GM15510 (cell line): Measurements from ENCODE around the gene TNNT3.

Source experiments
- POLR2A ChIP-seq: IDR thresholded peaks from 3 replicates; pipeline ENCODE4 v1.6.1; 2011; ENCODE audit warnings: borderline replicate concordance; ENCODE audit not compliant: insufficient read length; ENCODE audit errors: extremely low read depth

The TNNT3 gene

DNA sequence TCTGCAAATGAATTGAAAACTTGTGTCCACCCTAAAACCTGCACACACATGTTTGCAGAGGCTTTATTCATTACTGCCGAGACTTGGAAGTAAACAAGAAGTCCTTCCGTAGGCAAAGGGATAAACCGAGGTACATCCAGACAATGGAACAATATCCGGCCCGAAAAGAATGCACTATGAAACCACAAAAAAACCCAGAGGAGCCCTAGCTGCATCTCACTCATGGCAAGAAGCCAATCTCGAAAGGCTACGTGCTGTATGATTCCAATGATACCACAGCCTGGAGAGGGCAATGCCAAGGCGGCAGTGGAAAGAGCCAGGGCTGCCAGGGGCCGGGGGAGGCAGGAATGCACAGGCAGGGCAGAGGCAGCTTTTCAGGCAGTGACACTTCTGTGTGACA is 24.5 kb downstream of the TNNT3 start:
- no peak for TF ChIP-seq POLR2A

DNA sequence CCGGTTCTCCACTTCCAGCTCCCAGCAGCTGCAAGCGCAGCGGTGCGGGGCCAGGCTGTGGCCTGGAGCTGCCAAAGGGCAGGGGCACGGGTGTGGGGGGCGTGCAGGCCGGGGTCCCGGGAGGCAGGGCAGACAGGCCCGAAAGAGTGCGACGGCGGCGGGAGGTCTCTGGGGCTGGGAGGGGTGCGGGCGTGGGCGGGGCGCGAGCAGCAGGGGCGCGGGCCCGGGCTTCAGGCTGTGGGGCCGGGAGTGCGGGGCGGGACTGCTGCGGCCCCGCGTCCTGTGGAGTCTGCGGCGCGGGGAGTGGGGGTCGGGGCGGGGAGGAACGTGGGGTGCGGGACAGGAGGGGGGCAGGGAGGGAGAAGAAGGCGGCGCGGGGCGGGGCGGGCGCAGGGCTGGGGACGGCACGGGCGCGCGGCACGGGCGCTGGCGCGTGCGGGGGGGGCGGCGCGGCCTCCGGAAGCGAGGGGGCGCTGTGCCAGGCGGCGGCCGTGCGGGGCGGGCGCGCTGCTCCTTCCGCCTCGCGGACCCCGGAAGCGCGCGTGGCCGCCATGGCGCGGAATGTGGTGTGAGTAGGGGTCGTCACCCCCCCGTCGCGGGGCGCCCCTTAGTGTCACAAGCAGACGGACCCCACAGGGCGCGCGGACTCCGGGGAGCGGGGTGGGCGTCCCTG is 27.4 kb downstream of the TNNT3 start, which contains the start of gene MRPL23:
Gene MRPL23 (plus strand): TSS at position 521 of the 673 bp plus-strand sequence. CDS start 31 bp downstream, at position 552.
- no peak for TF ChIP-seq POLR2A

DNA sequence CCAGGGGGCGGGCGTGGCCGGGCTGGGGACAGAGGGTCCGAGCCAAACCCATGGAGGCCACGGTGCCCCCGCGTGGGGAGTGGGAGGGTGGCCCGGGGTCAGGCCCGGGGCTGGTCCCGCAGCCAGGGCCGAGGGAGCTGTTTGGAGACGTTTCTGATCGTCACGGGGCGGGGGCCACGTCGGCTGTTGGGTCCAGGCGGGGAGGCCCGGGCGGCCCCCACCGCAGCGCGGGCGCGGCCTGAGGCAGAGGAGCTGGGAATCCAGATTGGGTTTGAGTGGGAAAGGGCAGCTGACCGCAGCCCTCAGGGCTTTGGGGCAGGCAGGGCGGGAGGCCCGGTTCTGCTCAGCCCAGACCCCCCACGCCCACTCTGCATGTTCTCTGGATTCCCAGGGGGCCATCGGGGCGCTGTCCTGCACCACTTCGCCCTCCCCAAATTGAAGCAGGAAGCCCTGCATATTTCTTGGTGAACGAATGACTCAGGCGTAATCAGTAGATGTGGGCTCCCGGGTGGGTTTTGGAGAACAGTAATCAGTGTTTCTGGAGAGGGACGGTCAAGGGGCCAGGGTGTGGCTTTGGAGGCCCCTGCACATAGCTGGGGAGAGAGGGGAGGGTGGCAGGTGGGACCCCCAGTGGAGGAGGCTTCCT is 28.2 kb downstream of the TNNT3 start:
- TF ChIP-seq POLR2A: no peak

DNA sequence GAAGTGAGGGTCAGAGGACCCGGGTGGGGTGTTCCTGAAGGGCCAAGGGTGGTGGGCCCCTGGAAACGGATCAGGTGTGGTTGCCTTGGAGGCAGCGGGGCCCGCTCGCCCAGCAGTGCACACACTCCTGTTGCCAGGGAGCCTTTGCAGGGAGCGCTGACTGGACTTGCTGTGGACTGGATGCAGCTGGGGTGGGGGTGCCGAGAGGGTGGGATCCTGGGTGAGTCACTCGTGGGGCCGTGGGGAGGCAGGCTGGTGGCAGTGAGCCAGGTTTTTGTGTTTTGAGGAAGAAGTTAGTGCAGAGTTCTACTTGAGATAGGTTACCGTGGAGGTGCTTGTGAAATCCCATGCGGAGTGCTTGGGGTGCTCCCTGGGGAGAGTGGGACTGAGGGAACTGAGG is 28.9 kb downstream of the TNNT3 start:
- TF ChIP-seq POLR2A: no peak

DNA sequence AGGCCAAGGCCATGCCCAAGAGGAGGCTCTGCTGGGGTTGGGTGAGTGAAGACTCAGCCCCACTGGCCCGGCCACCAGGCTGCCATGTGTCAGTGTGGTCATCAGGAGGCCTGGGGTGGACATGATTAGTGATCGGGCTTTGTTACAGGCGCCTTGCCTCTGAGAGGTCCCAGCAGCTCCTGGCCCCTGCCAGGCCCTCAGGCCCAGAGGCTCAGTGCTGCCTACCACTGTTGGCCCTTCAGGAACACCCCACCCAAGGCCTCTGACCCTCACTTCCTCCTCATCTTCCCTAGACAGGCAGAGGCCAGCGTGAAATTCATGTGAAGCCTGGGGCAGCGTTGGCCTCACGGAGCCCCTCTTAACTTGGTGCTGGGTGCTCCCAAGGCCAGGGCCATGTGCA is 29.8 kb downstream of the TNNT3 start:
- TF ChIP-seq POLR2A: no peak

DNA sequence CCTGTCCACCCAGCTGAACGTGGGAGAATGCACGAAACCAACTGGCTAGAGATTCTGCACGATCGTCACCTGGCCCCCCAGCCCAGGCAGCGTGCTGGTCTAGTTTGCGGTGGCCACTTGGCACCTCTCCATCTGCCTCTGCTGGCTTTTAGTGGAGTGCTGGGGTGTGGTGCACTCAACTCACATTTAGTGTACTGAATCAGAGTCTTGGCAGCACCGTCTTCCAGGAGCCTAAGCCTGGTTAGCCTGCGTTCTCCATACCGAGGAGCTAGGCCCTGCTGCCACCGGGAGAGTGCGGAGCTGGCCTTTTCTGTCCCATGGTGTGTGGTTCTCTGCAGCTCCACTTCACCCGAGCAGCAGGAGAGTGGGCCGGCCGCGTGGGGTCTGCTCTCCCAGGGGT is 30.4 kb downstream of the TNNT3 start:
- TF ChIP-seq POLR2A: no peak

DNA sequence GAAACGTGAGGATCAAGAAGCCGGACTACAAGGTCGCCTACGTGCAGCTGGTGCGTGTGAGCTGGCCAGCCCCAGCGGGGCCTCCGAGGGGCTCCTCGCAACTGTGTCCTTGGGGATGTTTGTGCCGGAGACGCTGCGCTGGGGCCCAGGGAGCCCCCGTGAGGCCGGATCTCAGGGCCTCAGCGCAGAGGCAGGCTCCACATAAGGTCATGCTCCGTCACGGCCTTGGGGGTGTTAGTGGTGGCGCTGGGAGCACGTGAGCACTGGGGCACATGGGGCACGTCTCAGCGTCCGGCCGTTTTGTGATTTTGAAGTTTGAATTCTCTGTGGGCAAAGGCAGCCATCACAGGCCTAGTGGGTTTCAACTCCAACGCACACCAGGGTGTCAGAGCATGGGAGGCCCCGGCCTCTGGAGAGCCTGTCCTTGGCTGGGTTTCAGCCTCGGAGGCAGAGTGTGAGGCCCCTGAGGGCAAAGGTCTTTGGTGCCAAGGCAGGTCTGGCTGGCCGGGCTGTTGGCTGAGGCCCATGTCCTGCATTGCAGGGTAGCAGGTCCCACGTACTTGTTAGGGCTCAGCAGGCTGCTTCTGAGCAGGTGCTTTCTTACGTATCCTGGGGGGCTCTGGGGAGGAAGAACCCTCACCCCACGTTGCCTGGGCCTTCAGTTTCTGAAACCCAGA is 33.4 kb downstream of the TNNT3 start:
- no peak for TF ChIP-seq POLR2A

DNA sequence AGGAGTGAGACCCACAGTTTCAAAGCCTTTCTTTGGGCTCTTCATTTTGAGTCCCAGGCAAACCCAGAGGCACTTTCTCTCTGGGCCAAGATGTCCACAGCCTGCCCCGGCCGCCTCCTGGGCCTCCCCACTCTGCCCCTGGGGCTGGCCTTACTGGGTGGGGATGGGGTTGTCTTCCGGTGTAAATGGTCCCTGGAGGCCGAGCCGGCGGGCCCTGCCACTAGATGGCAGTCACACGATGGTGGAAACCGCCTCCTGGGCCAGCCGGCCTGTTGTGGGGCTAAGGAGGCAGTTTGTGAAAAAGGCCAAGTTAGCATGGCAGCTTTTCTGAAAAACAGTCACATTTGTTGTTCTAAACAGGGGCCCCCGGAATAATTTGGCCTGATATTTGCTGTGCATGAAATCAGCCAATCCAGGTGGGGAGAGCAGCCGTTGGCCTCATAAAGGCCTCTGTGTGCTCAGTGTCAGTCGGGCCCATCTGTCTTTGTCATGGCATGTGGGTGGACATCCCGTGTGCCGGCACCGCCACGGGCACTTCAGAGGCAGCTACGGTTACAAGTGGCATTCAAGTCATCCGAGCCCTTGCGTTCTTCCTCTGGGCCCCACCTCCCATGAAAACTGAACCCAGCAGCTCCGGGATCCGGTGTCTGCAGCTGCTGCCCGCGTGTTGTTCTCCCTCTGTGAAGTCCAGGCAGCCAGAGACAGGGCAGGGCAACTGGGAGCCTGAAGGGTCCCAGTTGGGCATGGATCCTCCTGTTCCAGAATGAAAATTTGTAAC is 34.2 kb downstream of the TNNT3 start:
- no peak for TF ChIP-seq POLR2A

DNA sequence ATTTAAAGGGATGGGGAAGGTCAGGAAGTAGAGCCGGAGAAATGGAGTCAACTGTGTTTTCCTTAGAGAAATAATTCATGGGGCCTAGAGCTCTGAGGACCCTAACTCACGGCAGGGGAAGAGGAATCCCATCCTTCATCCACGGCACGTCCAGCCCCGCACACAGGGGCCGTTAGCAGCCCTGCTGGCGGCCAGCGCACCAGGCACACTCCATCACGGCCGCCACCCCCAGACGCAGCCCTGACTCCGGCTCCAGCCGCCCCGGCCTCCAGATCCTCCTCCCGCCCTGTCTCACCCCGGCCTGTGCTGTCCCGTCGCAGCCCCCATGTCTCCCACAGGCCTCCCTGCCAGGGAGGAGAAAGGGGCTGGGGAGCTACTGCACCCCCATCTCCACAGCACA is 38.9 kb downstream of the TNNT3 start:
- no peak for TF ChIP-seq POLR2A

DNA sequence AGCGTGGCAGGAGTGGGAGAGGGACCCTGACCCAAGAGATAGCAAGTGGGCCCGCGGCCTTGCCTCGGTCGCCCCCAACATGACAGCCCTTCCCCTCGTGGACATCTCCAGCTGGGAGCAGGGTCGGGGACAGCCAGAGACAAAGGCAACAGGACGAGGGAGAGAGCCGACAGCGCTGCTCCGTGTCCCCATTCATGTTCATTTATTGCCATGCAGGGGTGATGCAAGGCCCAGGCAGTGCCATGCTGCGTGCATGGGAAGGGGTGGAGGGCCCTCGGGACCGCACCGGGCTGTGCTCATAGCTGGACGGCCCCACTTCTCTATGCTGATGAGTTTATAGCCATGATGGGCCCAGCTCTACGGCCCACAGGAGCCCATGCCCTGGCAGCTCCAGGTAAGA is 40.3 kb downstream of the TNNT3 start:
- no peak for TF ChIP-seq POLR2A

DNA sequence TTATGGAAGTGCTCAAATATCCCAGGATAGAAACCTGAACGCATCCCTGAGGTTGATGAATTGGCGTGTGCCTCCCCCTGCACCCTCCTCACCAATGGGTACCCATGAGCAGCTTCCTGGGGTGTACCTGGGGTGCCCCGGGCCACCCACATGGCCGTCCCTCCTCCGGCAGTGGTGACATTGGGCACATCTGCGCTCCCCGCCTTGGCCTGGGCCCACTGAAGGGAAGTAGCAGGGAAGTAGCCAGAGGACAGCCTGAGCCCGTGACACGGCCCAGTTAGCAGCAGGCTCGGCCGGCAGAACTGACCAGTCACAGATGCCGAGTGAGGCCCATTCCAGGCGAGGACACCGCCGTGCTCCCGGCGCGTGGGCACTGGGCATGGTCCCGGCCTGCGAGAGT is 44.4 kb downstream of the TNNT3 start:
- TF ChIP-seq POLR2A: no peak

DNA sequence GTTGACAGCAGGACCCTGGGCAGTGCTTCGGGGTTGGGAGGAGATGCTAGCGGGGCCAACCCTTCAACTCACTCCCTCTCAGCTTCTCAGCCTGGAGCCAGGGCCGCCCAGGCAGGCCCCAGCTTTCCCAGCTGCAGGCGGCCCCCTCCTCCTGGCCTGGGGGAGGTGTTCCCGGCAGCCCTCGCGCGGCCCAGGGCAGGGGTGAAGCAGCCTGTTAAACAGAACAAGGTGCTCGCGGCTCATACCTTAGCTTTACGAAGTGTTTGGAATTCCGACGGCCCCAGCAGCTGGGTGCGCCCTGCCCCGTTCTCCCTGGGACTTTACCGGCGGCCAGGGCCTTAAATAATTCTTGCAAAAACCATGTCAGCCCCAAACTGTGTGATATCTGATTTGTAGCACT is 44.8 kb downstream of the TNNT3 start:
- TF ChIP-seq POLR2A: no peak

DNA sequence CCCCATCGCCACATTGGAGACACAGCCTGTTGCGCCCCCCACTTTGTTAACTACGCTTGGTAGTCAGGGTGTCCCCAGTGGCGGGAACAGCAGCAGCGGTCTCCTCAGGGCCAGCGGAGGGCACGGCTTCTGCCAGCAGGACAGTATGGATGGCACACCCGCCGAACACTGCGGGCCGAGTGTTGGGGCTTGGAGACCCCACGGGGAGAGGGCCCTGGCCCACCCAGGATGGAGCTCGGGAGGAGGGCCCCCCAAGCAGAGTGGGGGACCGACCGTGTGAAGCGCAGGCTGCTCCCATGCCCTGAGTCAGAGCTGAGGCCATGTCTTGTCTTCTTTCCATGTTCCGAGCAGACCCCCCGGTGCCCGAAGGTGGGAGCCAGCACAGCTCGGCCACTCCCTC is 45.5 kb downstream of the TNNT3 start:
- TF ChIP-seq POLR2A: no peak

DNA sequence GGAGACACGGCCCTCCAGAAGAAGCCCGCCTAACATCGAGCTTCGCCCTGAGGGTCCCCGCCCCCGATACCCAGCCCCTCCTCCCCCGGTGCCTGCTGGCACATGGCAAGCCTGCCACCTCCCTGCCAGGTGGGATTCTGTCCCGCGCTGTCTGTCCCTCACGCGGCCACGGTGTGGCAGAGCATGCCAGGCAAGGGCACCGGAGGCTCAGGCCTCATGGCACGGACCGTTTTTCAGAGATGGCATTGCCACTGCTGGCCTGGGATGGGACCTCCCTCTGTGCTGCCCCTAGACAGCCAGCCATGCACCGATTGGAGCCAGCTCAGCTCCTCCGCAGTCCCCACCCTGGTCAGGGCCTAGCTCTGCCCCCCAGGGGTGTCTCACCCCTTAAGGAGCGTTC is 47.0 kb downstream of the TNNT3 start:
- no peak for TF ChIP-seq POLR2A

DNA sequence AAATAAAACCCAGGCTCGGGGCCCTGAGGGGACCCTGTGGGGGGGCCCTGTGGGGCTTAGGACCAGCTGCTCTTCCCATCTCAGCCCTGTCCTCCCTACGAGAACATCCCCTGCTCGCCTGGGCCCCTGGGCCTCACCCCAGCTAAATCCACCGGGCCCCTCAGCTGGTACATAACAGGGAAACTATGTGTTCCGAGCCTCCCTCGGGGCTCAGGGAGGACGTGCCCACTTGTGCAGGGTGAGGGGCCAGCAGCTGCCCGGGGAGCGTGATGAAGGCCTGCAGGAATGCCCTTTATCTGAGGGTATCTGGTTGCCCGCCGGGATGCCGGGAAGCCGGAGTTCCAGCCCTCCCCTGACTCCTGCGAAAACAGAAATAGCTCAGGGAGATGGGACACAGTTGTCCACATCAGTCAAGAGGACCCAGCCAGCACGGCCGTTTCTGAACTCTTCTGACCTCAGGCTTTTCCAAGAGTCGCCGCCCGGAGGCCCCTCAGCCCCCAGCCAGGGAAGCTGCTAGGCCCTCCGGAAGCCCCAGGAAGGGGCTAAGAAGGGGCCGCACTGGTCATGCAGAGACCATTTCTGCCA is 48.2 kb downstream of the TNNT3 start:
- TF ChIP-seq POLR2A: no peak
